ENCODE measurements around the gene NEMP2.

NEMP2 gene

DNA sequence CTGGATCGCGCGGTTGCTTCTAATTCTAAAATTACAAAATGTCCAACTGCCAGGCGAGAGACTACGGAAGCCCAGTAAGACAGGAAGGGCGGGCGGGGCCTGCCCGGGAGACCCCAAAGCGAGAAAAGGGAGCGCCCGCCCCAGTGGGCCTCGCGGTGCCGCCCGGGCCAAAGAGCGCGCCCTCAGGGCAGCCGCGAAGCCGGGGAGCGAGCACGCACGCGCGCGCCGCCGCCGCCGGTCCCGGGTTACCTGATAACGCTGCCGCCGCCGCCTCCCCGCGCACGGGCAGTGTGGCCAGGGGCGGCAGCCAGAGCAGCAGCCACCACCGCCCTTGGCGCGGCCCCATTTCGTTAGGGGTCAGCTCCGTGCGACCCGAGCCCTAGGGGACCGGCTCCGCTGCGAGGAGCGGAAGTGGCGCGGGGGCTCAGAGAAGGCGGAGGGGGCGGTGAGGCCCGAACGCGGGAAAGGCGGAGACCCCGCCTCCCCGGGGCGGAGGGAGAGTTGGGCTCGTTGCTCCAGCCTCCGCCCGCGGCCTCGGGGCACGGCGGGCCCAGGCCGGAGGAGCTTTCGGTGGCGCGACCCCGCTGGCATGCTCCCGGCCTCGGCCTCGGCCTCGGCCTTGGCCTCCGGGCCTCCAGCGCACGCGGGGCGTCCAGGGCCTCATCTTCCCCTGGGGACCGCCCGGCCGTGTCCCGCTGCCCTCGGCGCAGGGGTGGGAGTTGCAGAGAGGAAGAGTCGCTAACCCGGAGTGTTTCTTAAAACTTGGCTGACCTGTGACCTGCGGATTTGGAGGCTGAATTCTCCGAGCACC, at the start of gene NEMP2:
NEMP2 (minus strand) TSS at position 413 of the 811 bp plus-strand sequence; CDS start at position 346, 67 bp downstream.
- peak within 1 kb of the TSS; percentile 67 for H3K4me3 ChIP-seq (ENCODE audit: low read depth, low read length)
- TF ChIP-seq CTCF (IDR thresholded peaks at IDR 0.05; ENCODE audit: borderline replicate concordance, insufficient read depth, low read depth, low read length) = no peak

DNA sequence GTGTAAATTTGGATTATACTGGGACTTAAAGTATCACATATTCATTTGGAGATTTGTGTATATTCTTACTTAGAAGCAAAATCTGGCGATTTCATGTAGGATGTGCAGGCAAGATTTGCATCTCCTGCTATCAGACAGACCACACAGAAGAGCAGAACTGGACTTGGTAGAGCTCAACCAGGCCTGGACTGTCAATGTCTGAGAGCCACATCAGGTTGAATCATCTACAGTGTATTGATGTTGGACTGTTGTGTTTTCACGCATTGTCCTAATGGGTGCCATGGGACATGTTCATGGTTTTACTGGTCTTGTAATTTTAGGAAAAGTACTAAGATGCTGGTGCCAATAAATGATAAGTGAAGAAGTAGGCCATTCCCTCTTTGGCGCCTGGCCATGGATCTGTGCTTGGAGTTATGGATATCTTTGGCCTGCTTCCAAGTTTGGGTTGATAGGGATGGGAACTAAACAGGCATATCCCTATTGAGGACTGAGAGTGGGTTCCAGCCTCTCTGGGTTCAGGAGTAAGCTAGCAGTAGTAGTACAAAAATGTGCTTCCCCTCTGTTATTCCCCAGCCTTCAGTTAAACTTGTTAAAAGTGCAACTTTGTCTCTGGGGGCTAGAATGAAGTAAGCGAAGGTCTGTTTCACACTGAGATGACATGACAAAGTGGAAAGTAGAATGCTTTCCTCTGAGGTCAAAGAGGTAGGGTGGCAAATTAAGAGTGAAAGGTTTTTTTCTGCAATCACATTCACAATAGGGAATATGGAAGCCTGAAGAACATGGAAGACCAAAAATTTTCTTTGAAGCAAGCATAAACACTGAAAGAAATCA, 49.2 kb upstream of the NEMP2 start:
- no peak for TF ChIP-seq CTCF (IDR thresholded peaks at IDR 0.05; ENCODE audit: borderline replicate concordance, insufficient read depth, low read depth, low read length)
- no peak overlapping the region for H3K4me3 ChIP-seq (ENCODE audit: low read depth, low read length)

DNA sequence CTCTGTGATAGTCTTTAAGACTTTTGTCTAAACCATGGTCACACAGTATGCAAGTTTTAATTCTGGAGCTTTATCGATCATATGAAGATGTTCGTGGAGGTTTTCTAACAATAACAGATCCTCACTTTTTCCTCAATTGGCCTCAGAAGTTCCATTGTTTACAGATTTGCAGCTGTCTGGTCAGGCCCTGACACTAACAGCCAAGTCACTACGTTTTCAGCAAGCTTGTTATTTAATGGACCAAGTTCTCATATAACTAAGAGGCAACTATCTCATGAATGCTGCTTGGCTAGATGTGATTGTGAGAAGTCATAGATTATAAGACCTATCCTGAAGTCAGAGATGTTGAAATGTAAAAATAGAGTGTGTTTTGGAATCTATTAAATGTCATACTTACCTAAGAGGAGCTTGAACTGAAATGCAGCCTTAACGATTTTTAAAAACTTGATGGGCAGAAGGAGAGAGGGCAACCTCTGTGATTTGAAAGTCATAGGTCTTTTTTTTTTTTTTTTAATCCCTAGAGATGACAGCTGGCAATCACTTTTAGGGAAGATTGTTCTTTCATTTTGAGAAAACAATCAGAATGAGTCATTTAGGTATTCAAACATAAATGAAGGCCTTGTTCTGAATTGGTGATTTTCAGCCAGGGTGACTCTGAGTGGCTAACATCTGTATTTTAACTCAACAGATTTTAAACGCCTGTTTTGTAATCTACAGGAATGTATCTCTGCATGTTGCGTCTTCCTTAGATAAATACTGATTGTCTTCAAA, 48.4 kb upstream of the NEMP2 start:
- no peak overlapping the region for H3K4me3 ChIP-seq (ENCODE audit: low read depth, low read length)
- TF ChIP-seq CTCF (IDR thresholded peaks at IDR 0.05; ENCODE audit: borderline replicate concordance, insufficient read depth, low read depth, low read length) = no peak

DNA sequence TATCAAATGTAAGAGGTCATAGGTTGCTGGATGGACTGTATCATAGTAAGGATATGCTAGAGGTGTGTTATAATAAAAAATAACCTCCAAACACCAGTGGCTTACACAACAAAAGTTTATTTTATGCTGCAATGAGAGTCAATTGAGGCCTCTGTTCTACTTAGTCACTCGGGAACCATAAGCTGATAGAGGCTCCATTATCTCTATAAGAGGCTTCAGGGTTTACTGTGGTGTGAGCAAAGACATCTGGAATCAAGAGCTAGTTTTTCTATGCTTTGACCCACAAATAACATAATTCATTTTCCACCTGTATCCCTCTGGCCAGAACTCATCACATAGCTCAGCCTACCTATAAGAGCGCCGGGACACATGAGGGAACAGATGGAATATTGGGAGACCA, 47.5 kb upstream of the NEMP2 start:
- no peak for TF ChIP-seq CTCF (IDR thresholded peaks at IDR 0.05; ENCODE audit: borderline replicate concordance, insufficient read depth, low read depth, low read length)
- no peak overlapping the region for H3K4me3 ChIP-seq (ENCODE audit: low read depth, low read length)

DNA sequence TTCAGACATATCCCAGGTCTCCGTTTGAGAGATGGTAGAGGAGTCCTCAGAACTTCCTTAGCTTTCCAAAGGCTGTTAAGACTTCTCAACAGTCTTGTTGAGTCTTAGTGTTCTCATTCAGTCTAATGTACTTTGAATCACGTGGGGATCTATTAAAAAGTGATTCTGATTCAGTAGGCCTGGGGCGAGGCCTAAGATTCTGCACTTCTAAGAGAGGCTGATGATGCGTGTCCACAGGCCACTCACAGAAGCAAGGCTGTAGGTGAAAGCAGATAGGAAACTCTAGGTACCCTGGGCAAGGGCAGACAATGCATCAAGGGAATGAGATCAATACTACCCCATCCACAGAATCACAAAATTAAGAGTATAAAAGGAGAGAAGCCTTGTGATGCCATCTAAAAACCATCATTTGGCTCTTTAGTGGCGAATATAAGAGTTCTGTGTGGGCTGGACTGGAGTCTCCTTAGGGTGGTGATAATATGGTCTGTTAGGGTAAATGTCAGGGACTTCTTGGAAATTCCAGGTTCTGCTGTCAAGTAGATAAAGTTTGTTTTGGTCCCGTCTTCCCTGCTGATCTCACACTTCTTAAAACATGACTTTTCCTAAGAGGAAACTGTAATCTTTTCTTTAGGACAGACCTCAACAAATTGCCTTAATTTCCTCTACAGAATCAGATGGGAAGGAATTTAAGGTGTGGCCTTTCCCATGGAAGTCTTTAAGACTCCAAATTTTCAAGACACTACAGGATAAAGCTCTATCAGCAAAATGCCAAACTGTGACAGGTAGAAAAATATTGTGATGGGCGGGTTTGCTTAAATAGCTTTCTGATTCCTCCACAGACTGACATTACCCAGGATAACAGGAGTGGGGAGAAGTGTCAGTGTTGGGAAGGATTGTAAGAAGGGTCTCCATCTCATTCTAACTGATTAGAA, 45.7 kb upstream of the NEMP2 start:
- no peak overlapping the region for H3K4me3 ChIP-seq (ENCODE audit: low read depth, low read length)
- no peak for TF ChIP-seq CTCF (IDR thresholded peaks at IDR 0.05; ENCODE audit: borderline replicate concordance, insufficient read depth, low read depth, low read length)

- H3K4me3 ChIP-seq (ENCODE audit: low read depth, low read length) = no peak overlapping the region
- TF ChIP-seq CTCF (IDR thresholded peaks at IDR 0.05; ENCODE audit: borderline replicate concordance, insufficient read depth, low read depth, low read length) = no peak
Measured at GRCh38 chr2:190579058-190579410, 44.5 kb upstream of the NEMP2 start.
